Ectodermal cell (in vitro differentiated cells): ENCODE measurements around the gene KIF5A.

ENCODE experiments used
- H3K27ac ChIP-seq: 2 replicates; pipeline ENCODE4 v1.7.0; 2013; ENCODE audit warnings: mild to moderate bottlenecking, low read depth, low read length; ENCODE audit not compliant: insufficient read depth, poor library complexity, severe bottlenecking
- H3K27me3 ChIP-seq: 2 replicates; pipeline ENCODE4 v1.7.0; 2013; ENCODE audit warnings: mild to moderate bottlenecking, low read length; ENCODE audit not compliant: insufficient read depth, control insufficient read depth, poor library complexity, severe bottlenecking
- H3K36me3 ChIP-seq: one replicate; pipeline ENCODE4 v1.7.0; 2013; ENCODE audit warnings: low read length; ENCODE audit not compliant: control insufficient read depth, insufficient read depth
- H3K4me1 ChIP-seq: one replicate; pipeline ENCODE4 v1.7.0; 2013; ENCODE audit warnings: low read length; ENCODE audit not compliant: control insufficient read depth, insufficient read depth
- H3K4me3 ChIP-seq: 2 replicates; pipeline ENCODE4 v1.7.0; 2013; ENCODE audit warnings: low read depth, low read length, control low read depth; ENCODE audit not compliant: insufficient read depth
- H3K9me3 ChIP-seq: 2 replicates; pipeline ENCODE4 v1.7.0; 2013; ENCODE audit warnings: mild to moderate bottlenecking, low read length, moderate library complexity; ENCODE audit not compliant: control insufficient read depth
- WGBS, 2 experiments: methylation state at CpG; one replicate each; pipeline ENCODE4 v1.1.7; 2013; ENCODE audit warnings: missing lambda C conversion rate in 2 of 2; 5-methylcytosine and 5-hydroxymethylcytosine counted together

Gene KIF5A

GRCh38 chr12:57548013-57548315 is 1.9 kb upstream of the KIF5A start:
- H3K27me3 ChIP-seq = peaks cover 33% of the 10 kb centered on the region
- no peak overlapping the region for H3K4me3 ChIP-seq
- H3K9me3 ChIP-seq = no peaks in the 10 kb centered on the region
- WGBS, 2 experiments = 80 to 100% methylated on average over 1 to 2 of the region's 2 CpGs
- no peak overlapping the region for H3K27ac ChIP-seq
- H3K4me1 ChIP-seq = peaks cover 23% of the 10 kb centered on the region
- H3K36me3 ChIP-seq = no peaks in the 10 kb centered on the region

- Histone ChIP-seq H3K4me3 (no peak overlapping the region), H3K4me1 (peaks cover 28% of the 10 kb centered on the region), H3K27me3 (peaks cover 33% of the 10 kb centered on the region), H3K9me3 (no peaks in the 10 kb centered on the region), H3K36me3 (no peaks in the 10 kb centered on the region), H3K27ac (no peak overlapping the region)
- 72 to 88% methylated on average over 2 of the region's 2 CpGs for WGBS, 2 experiments
These were observed 1.4 kb upstream of the KIF5A start for GRCh38 chr12:57548488-57548887.

GRCh38 chr12:57549203-57549908 is 488 bp upstream of the KIF5A start:
- Histone ChIP-seq H3K9me3 (no peaks in the 10 kb centered on the region), H3K27ac (no peak overlapping the region), H3K4me1 (peaks cover 32% of the 10 kb centered on the region), H3K36me3 (no peaks in the 10 kb centered on the region), H3K4me3 (peak overlapping the region; percentile 66), H3K27me3 (peaks cover 33% of the 10 kb centered on the region)
- WGBS, 2 experiments = 31 to 34% methylated on average over 13 of the region's 13 CpGs

- H3K27me3 ChIP-seq = peaks cover 33% of the 10 kb centered on the region
- H3K4me3 ChIP-seq = peak overlapping the region; percentile 66
- 26 to 27% methylated on average over 5 to 6 of the region's 7 CpGs for WGBS, 2 experiments
- peaks cover 32% of the 10 kb centered on the region for H3K4me1 ChIP-seq
- H3K9me3 ChIP-seq = no peaks in the 10 kb centered on the region
- H3K36me3 ChIP-seq = no peaks in the 10 kb centered on the region
- no peak overlapping the region for H3K27ac ChIP-seq
These were observed 1.1 kb downstream of the KIF5A start for GRCh38 chr12:57550641-57551549.

- H3K27me3 ChIP-seq = peaks cover 33% of the 10 kb centered on the region
- H3K4me3 ChIP-seq = no peak overlapping the region
- peaks cover 28% of the 10 kb centered on the region for H3K4me1 ChIP-seq
- WGBS, 2 experiments = 53 to 62% methylated on average over 3 of the region's 3 CpGs
- H3K27ac ChIP-seq = no peak overlapping the region
- no peaks in the 10 kb centered on the region for H3K9me3 ChIP-seq
- no peaks in the 10 kb centered on the region for H3K36me3 ChIP-seq
These were observed 1.9 kb downstream of the KIF5A start for GRCh38 chr12:57551637-57552305.

GRCh38 chr12:57552306-57552651 is 2.4 kb downstream of the KIF5A start:
- 20 to 24% methylated on average over 2 of the region's 2 CpGs for WGBS, 2 experiments
- Histone ChIP-seq H3K4me3 (no peak overlapping the region), H3K9me3 (no peaks in the 10 kb centered on the region), H3K36me3 (no peaks in the 10 kb centered on the region), H3K27ac (no peak overlapping the region), H3K27me3 (peaks cover 33% of the 10 kb centered on the region), H3K4me1 (peaks cover 28% of the 10 kb centered on the region)

DNA sequence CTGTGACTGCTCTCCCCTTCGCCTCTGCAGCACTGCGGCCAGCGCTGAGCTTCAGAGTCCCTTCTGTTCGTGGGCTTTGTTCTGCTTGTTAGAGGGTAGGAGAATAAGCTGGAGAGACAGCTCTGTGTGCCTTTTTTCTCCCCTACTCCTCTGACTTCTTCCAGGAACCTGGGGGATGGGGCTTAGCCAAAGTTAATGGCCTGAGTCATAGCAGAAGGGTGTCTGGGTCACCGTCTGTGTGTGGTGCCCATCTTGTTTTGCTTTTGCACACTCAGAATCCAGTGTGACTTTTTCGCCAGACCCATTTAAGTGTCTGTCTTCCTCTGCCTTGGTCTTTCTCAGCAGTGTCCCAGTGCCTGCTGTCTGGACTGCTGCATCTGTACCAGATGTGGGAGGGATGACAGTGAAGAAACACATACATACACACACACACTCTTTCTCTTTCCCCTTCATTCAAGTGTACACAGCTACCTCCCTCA is 3.0 kb downstream of the KIF5A start:
- no peak overlapping the region for H3K4me3 ChIP-seq
- H3K27me3 ChIP-seq = peaks cover 29% of the 10 kb centered on the region
- WGBS, 2 experiments = 32 to 47% methylated on average over 6 of the region's 6 CpGs
- no peak overlapping the region for H3K27ac ChIP-seq
- no peaks in the 10 kb centered on the region for H3K36me3 ChIP-seq
- no peaks in the 10 kb centered on the region for H3K9me3 ChIP-seq
- H3K4me1 ChIP-seq = peaks cover 28% of the 10 kb centered on the region

- no peaks in the 10 kb centered on the region for H3K9me3 ChIP-seq
- no peaks in the 10 kb centered on the region for H3K36me3 ChIP-seq
- no peak overlapping the region for H3K4me3 ChIP-seq
- 59 to 79% methylated on average over 5 to 7 of the region's 7 CpGs for WGBS, 2 experiments
- H3K27me3 ChIP-seq = peaks cover 22% of the 10 kb centered on the region
- H3K4me1 ChIP-seq = peaks cover 28% of the 10 kb centered on the region
- H3K27ac ChIP-seq = no peak overlapping the region
These were observed 3.7 kb downstream of the KIF5A start for GRCh38 chr12:57553343-57554202.

DNA sequence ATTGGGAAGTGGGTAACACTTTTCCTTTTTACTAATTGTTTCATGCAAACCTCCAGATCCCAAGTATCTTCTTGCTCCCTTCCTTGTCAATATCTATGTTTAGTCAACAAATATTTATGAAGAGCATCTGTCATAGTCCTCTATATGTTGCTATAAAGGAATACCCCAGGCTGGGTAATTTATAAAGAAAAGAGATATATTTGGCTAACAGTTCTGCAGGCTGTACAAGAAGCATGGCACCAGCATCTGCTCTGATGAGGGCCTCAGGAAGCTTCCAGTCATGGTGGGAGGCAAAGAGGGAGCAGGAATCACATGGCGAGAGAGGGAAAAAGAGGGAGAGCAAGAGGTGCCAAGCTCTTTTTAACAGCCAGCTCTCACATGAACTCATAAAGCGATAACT is 4.6 kb downstream of the KIF5A start:
- no peak overlapping the region for H3K4me3 ChIP-seq
- WGBS, 2 experiments = 93 to 100% methylated on average over 2 of the region's 2 CpGs
- peaks cover 13% of the 10 kb centered on the region for H3K27me3 ChIP-seq
- H3K9me3 ChIP-seq = no peaks in the 10 kb centered on the region
- no peaks in the 10 kb centered on the region for H3K36me3 ChIP-seq
- H3K27ac ChIP-seq = no peak overlapping the region
- H3K4me1 ChIP-seq = peaks cover 28% of the 10 kb centered on the region
